WTC11 (cell line): Measurements from ENCODE around the gene SMAD5. TPM values are rescaled to one million over a fixed set of nuclear protein-coding genes. Genes with fewer than 3 reads are reported as not detected.

ENCODE experiments used
- ATAC-seq: fragments of 200-7000 bp; cut with Tn5 transposase; 2 replicates; pipeline ENCODE4 v1.10.0; 2021; ENCODE audit warnings: mild to moderate bottlenecking, moderate library complexity
- CTCF ChIA-PET: fragments of 300-600 bp; sonication (Branson Sonifier 250); formaldehyde crosslinking; loops from one replicate; lab custom pipeline; 2021; ENCODE audit warnings: antibody characterized with exemption; lab: Charles Lee
- POLR2A ChIA-PET: fragments of 350-600 bp; sonication (Branson Sonifier 250); formaldehyde crosslinking; loops from one replicate; lab custom pipeline; 2021; ENCODE audit warnings: antibody characterized with exemption; lab: Charles Lee
- DNase-seq: peaks from one replicate; pipeline ENCODE4 v3.0.0; 2021; ENCODE audit warnings: low spot score
- H3K27ac Mint-ChIP-seq: 2 replicates; pipeline ENCODE4 v1.8.0; 2021; ENCODE audit warnings: mixed read lengths
- H3K27me3 Mint-ChIP-seq: 2 replicates; pipeline ENCODE4 v1.8.0; 2021; ENCODE audit warnings: low read depth, mild to moderate bottlenecking, moderate library complexity, mixed read lengths
- H3K36me3 Mint-ChIP-seq: 2 replicates; pipeline ENCODE4 v1.8.0; 2021; ENCODE audit warnings: mixed read lengths
- H3K4me1 Mint-ChIP-seq: 2 replicates; pipeline ENCODE4 v1.8.0; 2022; ENCODE audit warnings: mixed read lengths
- H3K4me3 Mint-ChIP-seq: 2 replicates; pipeline ENCODE4 v1.8.0; 2021; ENCODE audit warnings: mild to moderate bottlenecking, moderate library complexity, mixed read lengths
- H3K9me3 Mint-ChIP-seq: 2 replicates; pipeline ENCODE4 v1.8.0; 2021; ENCODE audit warnings: mixed read lengths
- EMX1 ChIP-seq: fragments of 250-450 bp; sonication (Bioruptor Pico); IDR thresholded peaks from 2 replicates; pipeline ENCODE4 v1.8.0; 2021; ENCODE audit warnings: mild to moderate bottlenecking
- GABPB1 ChIP-seq: sonication (generic); formaldehyde crosslinking; IDR thresholded peaks from 2 replicates; pipeline ENCODE4 v1.8.1; 2023; ENCODE audit warnings: mild to moderate bottlenecking, missing genetic modification reagents
- IRF2 ChIP-seq: sonication (generic); formaldehyde crosslinking; IDR thresholded peaks from 2 replicates; pipeline ENCODE4 v1.8.0; 2022; ENCODE audit warnings: low read depth, missing genetic modification reagents, borderline replicate concordance
- NFATC4 ChIP-seq: fragments of 250-450 bp; sonication (Bioruptor Pico); IDR thresholded peaks from 2 replicates; pipeline ENCODE4 v1.9.0; 2021; ENCODE audit warnings: mild to moderate bottlenecking
- NR1H2 ChIP-seq: sonication (generic); formaldehyde crosslinking; IDR thresholded peaks from 2 replicates; pipeline ENCODE4 v1.9.0; 2021; ENCODE audit warnings: mild to moderate bottlenecking, moderate library complexity, missing genetic modification reagents
- SMAD3 ChIP-seq: sonication (generic); formaldehyde crosslinking; IDR thresholded peaks from 2 replicates; pipeline ENCODE4 v1.8.0; 2022; ENCODE audit warnings: missing genetic modification reagents, mild to moderate bottlenecking, borderline replicate concordance
- TEAD4 ChIP-seq: sonication (generic); formaldehyde crosslinking; IDR thresholded peaks from 2 replicates; pipeline ENCODE4 v1.8.0; 2022; ENCODE audit warnings: mild to moderate bottlenecking, missing genetic modification reagents
- ZNF138 ChIP-seq: sonication (generic); formaldehyde crosslinking; conservative IDR thresholded peaks from 2 replicates; pipeline ENCODE4 v1.8.1; 2022; ENCODE audit warnings: mild to moderate bottlenecking, moderate library complexity, missing genetic modification reagents
- total RNA-seq: library from RNA; stranded (reverse); gene quantifications from 3 replicates; pipeline ENCODE4 v1.2.3, GENCODE V29; 2021
- TF ChIP-seq, protein P1 (sequence below): sonication (generic); formaldehyde crosslinking; IDR thresholded peaks from 2 replicates; pipeline ENCODE4 v1.8.0; 2022; ENCODE audit warnings: missing genetic modification reagents
- TF ChIP-seq, protein P2 (sequence below): sonication (generic); formaldehyde crosslinking; IDR thresholded peaks from 2 replicates; pipeline ENCODE4 v1.8.1; 2022; ENCODE audit warnings: low read depth, missing genetic modification reagents, borderline replicate concordance
- TF ChIP-seq, protein P3 (sequence below): fragments of 250-450 bp; sonication (Bioruptor Pico); IDR thresholded peaks from 2 replicates; pipeline ENCODE4 v1.9.0; 2021; ENCODE audit warnings: mild to moderate bottlenecking
- TF ChIP-seq, protein P4 (sequence below): sonication (generic); formaldehyde crosslinking; IDR thresholded peaks from 2 replicates; pipeline ENCODE4 v1.8.1; 2023; ENCODE audit warnings: mild to moderate bottlenecking, missing genetic modification reagents, moderate library complexity
- TF ChIP-seq, protein P5 (sequence below): sonication (generic); formaldehyde crosslinking; IDR thresholded peaks from 2 replicates; pipeline ENCODE4 v1.8.1; 2023; ENCODE audit warnings: mild to moderate bottlenecking, missing genetic modification reagents
- TF ChIP-seq, protein P6 (sequence below): sonication (generic); formaldehyde crosslinking; IDR thresholded peaks from 2 replicates; pipeline ENCODE4 v1.8.0; 2023; ENCODE audit warnings: mild to moderate bottlenecking, missing genetic modification reagents
- TF ChIP-seq, protein P7 (sequence below): sonication (generic); formaldehyde crosslinking; IDR thresholded peaks from 2 replicates; pipeline ENCODE4 v1.8.0; 2022; ENCODE audit warnings: mild to moderate bottlenecking, missing genetic modification reagents

The SMAD5 gene
- total RNA-seq, 1 experiment from 2014 or later = 65.2 TPM

DNA sequence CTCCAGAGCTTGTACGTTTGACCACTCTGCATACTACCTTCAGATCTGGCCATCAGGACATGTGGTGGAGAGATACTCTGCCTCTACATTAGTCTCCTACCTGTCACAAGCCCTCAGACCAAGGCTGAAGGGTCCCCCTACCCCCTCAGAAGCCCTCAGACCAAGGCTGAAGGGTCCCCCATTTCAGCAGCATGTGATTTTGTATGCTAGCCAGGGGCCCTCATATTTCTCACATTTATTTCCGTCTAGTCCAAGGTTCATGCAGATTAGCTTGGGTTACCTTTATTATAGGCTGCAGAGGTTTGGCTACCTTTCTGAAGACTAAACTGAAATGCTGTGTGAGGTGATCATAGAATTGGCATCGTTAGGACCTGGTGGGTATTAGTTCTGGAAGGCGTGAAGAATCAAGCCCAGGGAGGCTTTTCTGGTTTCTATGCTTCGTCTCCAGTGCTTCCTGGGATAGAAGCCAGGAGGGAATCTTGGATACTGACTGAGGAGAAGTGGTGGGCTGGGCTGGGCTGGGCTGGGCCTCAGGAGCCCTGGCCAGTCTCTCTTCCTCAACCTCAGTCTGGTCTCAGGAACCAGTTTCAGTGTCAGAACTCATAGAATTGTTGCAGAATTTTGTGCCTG lies 57.6 kb downstream of the SMAD5 start (continued):
- TF ChIP-seq, protein P1, sequence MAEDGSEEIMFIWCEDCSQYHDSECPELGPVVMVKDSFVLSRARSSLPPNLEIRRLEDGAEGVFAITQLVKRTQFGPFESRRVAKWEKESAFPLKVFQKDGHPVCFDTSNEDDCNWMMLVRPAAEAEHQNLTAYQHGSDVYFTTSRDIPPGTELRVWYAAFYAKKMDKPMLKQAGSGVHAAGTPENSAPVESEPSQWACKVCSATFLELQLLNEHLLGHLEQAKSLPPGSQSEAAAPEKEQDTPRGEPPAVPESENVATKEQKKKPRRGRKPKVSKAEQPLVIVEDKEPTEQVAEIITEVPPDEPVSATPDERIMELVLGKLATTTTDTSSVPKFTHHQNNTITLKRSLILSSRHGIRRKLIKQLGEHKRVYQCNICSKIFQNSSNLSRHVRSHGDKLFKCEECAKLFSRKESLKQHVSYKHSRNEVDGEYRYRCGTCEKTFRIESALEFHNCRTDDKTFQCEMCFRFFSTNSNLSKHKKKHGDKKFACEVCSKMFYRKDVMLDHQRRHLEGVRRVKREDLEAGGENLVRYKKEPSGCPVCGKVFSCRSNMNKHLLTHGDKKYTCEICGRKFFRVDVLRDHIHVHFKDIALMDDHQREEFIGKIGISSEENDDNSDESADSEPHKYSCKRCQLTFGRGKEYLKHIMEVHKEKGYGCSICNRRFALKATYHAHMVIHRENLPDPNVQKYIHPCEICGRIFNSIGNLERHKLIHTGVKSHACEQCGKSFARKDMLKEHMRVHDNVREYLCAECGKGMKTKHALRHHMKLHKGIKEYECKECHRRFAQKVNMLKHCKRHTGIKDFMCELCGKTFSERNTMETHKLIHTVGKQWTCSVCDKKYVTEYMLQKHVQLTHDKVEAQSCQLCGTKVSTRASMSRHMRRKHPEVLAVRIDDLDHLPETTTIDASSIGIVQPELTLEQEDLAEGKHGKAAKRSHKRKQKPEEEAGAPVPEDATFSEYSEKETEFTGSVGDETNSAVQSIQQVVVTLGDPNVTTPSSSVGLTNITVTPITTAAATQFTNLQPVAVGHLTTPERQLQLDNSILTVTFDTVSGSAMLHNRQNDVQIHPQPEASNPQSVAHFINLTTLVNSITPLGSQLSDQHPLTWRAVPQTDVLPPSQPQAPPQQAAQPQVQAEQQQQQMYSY = no peak
- TF ChIP-seq, protein P2, sequence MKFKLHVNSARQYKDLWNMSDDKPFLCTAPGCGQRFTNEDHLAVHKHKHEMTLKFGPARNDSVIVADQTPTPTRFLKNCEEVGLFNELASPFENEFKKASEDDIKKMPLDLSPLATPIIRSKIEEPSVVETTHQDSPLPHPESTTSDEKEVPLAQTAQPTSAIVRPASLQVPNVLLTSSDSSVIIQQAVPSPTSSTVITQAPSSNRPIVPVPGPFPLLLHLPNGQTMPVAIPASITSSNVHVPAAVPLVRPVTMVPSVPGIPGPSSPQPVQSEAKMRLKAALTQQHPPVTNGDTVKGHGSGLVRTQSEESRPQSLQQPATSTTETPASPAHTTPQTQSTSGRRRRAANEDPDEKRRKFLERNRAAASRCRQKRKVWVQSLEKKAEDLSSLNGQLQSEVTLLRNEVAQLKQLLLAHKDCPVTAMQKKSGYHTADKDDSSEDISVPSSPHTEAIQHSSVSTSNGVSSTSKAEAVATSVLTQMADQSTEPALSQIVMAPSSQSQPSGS (CRISPR knock-in tag) = no peak
- TF ChIP-seq, protein P3, sequence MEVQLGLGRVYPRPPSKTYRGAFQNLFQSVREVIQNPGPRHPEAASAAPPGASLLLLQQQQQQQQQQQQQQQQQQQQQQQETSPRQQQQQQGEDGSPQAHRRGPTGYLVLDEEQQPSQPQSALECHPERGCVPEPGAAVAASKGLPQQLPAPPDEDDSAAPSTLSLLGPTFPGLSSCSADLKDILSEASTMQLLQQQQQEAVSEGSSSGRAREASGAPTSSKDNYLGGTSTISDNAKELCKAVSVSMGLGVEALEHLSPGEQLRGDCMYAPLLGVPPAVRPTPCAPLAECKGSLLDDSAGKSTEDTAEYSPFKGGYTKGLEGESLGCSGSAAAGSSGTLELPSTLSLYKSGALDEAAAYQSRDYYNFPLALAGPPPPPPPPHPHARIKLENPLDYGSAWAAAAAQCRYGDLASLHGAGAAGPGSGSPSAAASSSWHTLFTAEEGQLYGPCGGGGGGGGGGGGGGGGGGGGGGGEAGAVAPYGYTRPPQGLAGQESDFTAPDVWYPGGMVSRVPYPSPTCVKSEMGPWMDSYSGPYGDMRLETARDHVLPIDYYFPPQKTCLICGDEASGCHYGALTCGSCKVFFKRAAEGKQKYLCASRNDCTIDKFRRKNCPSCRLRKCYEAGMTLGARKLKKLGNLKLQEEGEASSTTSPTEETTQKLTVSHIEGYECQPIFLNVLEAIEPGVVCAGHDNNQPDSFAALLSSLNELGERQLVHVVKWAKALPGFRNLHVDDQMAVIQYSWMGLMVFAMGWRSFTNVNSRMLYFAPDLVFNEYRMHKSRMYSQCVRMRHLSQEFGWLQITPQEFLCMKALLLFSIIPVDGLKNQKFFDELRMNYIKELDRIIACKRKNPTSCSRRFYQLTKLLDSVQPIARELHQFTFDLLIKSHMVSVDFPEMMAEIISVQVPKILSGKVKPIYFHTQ (CRISPR knock-in tag) = no peak

DNA sequence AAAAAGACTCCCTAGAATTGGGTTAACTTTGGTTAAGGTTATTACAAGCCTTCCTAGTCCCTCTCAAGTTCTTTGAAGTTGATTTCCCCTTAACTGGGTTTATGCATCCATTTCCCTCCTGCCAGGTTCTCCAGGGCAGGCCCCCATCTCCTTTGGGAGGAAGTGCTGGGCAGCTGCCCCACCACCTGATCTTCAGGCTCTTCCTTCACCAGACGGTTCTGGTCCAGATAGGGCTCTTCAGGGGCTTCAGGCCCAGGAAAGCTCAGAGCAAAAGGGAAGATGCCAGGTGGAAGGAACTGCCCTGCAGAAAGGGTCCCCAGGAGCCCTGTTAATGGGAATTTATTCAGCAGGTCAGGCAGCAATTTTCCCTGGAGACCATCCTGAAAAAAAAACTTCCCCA lies 58.3 kb downstream of the SMAD5 start:
- Mint-ChIP-seq H3K4me1 (peaks cover 14% of the 10 kb centered on the region), H3K27ac (no peak overlapping the region), H3K27me3 (peaks cover 71% of the 10 kb centered on the region), H3K36me3 (peaks cover 7% of the 10 kb centered on the region), H3K4me3 (no peak overlapping the region; the same call in 1 of the 2 replicates), H3K9me3 (no peaks in the 10 kb centered on the region)
- POLR2A ChIA-PET = no interaction called here
- DNase-seq (no peak), ATAC-seq (no peak)
- TF ChIP-seq NFATC4 (CRISPR knock-in tag) (no peak), NR1H2 (CRISPR knock-in tag) (no peak), IRF2 (CRISPR knock-in tag) (no peak), TEAD4 (CRISPR knock-in tag) (no peak), SMAD3 (CRISPR knock-in tag) (no peak), GABPB1 (CRISPR knock-in tag) (no peak), ZNF138 (CRISPR knock-in tag) (no peak), EMX1 (CRISPR knock-in tag) (no peak)
- TF ChIP-seq, protein P4, sequence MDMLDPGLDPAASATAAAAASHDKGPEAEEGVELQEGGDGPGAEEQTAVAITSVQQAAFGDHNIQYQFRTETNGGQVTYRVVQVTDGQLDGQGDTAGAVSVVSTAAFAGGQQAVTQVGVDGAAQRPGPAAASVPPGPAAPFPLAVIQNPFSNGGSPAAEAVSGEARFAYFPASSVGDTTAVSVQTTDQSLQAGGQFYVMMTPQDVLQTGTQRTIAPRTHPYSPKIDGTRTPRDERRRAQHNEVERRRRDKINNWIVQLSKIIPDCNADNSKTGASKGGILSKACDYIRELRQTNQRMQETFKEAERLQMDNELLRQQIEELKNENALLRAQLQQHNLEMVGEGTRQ (CRISPR knock-in tag) = no peak
- TF ChIP-seq, protein P5, sequence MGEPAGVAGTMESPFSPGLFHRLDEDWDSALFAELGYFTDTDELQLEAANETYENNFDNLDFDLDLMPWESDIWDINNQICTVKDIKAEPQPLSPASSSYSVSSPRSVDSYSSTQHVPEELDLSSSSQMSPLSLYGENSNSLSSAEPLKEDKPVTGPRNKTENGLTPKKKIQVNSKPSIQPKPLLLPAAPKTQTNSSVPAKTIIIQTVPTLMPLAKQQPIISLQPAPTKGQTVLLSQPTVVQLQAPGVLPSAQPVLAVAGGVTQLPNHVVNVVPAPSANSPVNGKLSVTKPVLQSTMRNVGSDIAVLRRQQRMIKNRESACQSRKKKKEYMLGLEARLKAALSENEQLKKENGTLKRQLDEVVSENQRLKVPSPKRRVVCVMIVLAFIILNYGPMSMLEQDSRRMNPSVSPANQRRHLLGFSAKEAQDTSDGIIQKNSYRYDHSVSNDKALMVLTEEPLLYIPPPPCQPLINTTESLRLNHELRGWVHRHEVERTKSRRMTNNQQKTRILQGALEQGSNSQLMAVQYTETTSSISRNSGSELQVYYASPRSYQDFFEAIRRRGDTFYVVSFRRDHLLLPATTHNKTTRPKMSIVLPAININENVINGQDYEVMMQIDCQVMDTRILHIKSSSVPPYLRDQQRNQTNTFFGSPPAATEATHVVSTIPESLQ (CRISPR knock-in tag) = no peak
- TF ChIP-seq, protein P6, sequence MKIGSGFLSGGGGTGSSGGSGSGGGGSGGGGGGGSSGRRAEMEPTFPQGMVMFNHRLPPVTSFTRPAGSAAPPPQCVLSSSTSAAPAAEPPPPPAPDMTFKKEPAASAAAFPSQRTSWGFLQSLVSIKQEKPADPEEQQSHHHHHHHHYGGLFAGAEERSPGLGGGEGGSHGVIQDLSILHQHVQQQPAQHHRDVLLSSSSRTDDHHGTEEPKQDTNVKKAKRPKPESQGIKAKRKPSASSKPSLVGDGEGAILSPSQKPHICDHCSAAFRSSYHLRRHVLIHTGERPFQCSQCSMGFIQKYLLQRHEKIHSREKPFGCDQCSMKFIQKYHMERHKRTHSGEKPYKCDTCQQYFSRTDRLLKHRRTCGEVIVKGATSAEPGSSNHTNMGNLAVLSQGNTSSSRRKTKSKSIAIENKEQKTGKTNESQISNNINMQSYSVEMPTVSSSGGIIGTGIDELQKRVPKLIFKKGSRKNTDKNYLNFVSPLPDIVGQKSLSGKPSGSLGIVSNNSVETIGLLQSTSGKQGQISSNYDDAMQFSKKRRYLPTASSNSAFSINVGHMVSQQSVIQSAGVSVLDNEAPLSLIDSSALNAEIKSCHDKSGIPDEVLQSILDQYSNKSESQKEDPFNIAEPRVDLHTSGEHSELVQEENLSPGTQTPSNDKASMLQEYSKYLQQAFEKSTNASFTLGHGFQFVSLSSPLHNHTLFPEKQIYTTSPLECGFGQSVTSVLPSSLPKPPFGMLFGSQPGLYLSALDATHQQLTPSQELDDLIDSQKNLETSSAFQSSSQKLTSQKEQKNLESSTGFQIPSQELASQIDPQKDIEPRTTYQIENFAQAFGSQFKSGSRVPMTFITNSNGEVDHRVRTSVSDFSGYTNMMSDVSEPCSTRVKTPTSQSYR = no peak
- TF ChIP-seq, protein P7, sequence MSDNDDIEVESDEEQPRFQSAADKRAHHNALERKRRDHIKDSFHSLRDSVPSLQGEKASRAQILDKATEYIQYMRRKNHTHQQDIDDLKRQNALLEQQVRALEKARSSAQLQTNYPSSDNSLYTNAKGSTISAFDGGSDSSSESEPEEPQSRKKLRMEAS (CRISPR knock-in tag) = no peak
- CTCF ChIA-PET = interaction anchor here (1.6 to 6.9 kb wide), 2 partner anchors 20 to 133 kb away, joined by 3 to 55 read pairs; no protein-coding TSS in a partner anchor
